Mucosa of stomach (tissue), 1 donor: Measurements from ENCODE around the gene FMN1.

Source experiments
- H3K27me3 ChIP-seq: one replicate; pipeline ENCODE4 v1.7.0; 2013; ENCODE audit warnings: mild to moderate bottlenecking, low read length; ENCODE audit not compliant: control insufficient read depth, insufficient read depth
- H3K36me3 ChIP-seq: one replicate; pipeline ENCODE4 v1.7.0; 2013; ENCODE audit warnings: low read length; ENCODE audit not compliant: control insufficient read depth, insufficient read depth
- H3K4me1 ChIP-seq: one replicate; pipeline ENCODE4 v1.7.0; 2013; ENCODE audit warnings: mild to moderate bottlenecking, low read length; ENCODE audit not compliant: control insufficient read depth, insufficient read depth
- H3K4me3 ChIP-seq: one replicate; pipeline ENCODE4 v1.7.0; 2013; ENCODE audit warnings: low read length
- H3K9ac ChIP-seq: one replicate; pipeline ENCODE4 v1.7.0; 2013; ENCODE audit warnings: mild to moderate bottlenecking, low read length, moderate library complexity
- H3K9me3 ChIP-seq: one replicate; pipeline ENCODE4 v1.7.0; 2013; ENCODE audit warnings: mild to moderate bottlenecking, low read length, moderate library complexity; ENCODE audit not compliant: control insufficient read depth
- donor health status: Pancreatic carcinoma.

FMN1 gene

DNA sequence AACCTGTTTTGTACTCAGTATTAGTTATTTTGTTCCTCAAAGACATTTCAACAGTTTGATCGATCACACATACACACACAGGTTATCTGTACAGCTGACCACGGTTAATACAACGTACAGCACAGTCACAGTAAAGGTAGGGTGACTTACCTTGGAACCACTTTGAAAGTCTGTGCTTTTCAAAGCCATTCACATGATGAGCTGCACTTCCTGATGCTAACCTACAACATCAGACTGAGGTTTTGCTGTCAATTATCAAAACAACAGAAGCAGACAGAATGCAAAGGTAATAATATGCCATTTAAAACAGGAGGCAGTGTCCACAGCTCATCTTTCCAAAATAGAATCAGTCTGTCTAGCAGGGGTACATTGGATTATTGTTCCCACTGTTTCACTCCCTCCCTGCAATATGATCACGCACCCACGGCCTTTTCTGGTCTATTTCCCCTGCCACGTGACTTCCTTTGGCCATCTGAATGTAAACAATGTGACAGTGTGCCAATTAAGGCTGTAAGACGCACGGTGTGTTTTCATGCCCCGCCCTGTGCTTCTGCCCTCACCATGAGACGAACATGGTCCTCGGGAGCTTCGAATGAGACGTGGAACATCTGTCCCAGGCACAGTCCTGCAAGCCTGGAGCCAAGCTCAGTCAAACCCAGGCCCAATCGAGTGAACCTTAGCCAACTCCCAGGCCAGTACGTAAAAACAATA, 102.4 kb downstream of the FMN1 start:
- Histone ChIP-seq H3K4me3 (no peak overlapping the region), H3K9me3 (no peaks in the 10 kb centered on the region), H3K36me3 (no peaks in the 10 kb centered on the region), H3K27me3 (no peaks in the 10 kb centered on the region), H3K4me1 (no peaks in the 10 kb centered on the region), H3K9ac (no peak overlapping the region)

GRCh38 chr15:33089878-33090757, 104.4 kb downstream of the FMN1 start:
- H3K36me3 ChIP-seq = no peaks in the 10 kb centered on the region
- no peaks in the 10 kb centered on the region for H3K9me3 ChIP-seq
- H3K27me3 ChIP-seq = no peaks in the 10 kb centered on the region
- no peak overlapping the region for H3K4me3 ChIP-seq
- no peaks in the 10 kb centered on the region for H3K4me1 ChIP-seq
- H3K9ac ChIP-seq = no peak overlapping the region

DNA sequence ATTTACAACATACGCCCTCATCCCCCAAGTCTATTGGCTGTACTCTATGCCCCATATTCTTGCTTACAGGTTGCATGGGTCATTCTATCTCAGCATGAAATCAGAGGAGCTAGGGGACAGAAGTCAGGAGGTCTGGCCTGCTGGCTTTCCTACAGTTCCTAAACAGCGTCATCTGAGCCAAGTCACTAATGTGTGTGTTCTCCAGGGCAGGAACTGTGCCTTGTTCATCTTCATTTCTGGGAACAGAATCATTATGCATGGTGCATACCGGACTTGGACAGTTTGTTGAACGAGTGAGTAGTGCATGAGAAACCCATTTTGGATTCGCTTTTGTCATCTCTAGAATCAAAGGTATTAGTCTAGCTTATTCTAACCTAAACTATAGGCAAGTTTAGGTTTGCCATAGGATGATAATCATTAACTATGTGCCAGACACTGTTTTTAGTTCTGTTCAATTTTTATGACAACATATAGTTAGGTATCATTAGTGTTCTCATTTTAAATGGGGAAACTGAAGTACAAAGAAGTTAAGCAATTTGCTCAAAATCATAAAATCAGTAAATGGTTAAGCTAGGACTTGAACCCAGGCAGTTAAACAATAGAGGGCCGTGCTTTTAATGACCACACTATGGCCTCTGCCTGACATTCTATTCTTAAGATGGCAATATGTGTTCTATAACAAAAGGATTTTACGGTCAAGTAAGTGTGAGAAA, 105.2 kb downstream of the FMN1 start:
- H3K27me3 ChIP-seq = no peaks in the 10 kb centered on the region
- no peaks in the 10 kb centered on the region for H3K36me3 ChIP-seq
- H3K9me3 ChIP-seq = no peaks in the 10 kb centered on the region
- no peak overlapping the region for H3K9ac ChIP-seq
- H3K4me3 ChIP-seq = no peak overlapping the region
- H3K4me1 ChIP-seq = no peaks in the 10 kb centered on the region

DNA sequence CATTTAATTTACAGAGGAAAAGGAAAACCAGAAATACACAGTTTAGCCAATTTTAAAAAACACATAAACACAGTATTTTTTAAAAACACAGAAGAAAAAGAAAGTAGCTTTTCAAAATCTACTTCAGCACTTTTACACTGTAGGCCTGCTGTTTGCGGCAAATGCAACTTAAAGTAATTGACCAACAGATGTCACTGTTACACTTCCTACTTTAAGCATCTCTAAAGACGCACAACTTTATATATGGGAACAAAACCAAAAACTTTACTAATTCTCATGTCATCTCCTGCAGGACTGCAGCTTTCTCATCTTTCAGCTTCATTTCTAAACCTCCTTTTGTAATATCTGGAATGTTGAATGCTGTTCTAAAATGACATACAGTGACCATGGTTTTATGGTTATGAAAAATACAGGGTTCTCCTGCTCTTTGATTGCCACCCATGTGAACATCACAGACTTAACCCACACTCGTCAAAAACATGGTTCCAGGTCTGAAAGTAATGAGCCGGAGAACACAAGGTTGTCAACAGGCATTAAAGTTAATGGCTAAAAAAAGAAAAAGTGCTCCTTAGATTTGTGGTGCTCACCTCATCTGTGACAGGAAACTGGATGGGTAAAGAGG, 107.9 kb downstream of the FMN1 start:
- no peaks in the 10 kb centered on the region for H3K4me1 ChIP-seq
- no peak overlapping the region for H3K9ac ChIP-seq
- H3K9me3 ChIP-seq = no peaks in the 10 kb centered on the region
- H3K36me3 ChIP-seq = no peaks in the 10 kb centered on the region
- H3K4me3 ChIP-seq = no peak overlapping the region
- H3K27me3 ChIP-seq = no peaks in the 10 kb centered on the region

GRCh38 chr15:33084661-33085060, 109.9 kb downstream of the FMN1 start:
- no peaks in the 10 kb centered on the region for H3K9me3 ChIP-seq

GRCh38 chr15:33083232-33084081, 111.1 kb downstream of the FMN1 start:
- no peaks in the 10 kb centered on the region for H3K27me3 ChIP-seq
- no peak overlapping the region for H3K9ac ChIP-seq
- no peak overlapping the region for H3K4me3 ChIP-seq
- no peaks in the 10 kb centered on the region for H3K36me3 ChIP-seq
- H3K4me1 ChIP-seq = no peaks in the 10 kb centered on the region
- H3K9me3 ChIP-seq = no peaks in the 10 kb centered on the region

More at GRCh38 chr15:33084661-33085060, 109.9 kb downstream of the FMN1 start:
- H3K9ac ChIP-seq = no peak overlapping the region
- no peaks in the 10 kb centered on the region for H3K27me3 ChIP-seq
- H3K4me1 ChIP-seq = no peaks in the 10 kb centered on the region
- no peaks in the 10 kb centered on the region for H3K36me3 ChIP-seq
- no peak overlapping the region for H3K4me3 ChIP-seq

- Histone ChIP-seq H3K9ac (no peak overlapping the region), H3K4me3 (no peak overlapping the region), H3K9me3 (no peaks in the 10 kb centered on the region), H3K27me3 (no peaks in the 10 kb centered on the region), H3K36me3 (no peaks in the 10 kb centered on the region), H3K4me1 (no peaks in the 10 kb centered on the region)
Measured at GRCh38 chr15:33080006-33080405, 114.5 kb downstream of the FMN1 start.

GRCh38 chr15:33078607-33079006, 115.9 kb downstream of the FMN1 start:
- H3K9me3 ChIP-seq = no peaks in the 10 kb centered on the region
- no peaks in the 10 kb centered on the region for H3K4me1 ChIP-seq
- no peaks in the 10 kb centered on the region for H3K36me3 ChIP-seq
- H3K27me3 ChIP-seq = no peaks in the 10 kb centered on the region
- H3K4me3 ChIP-seq = no peak overlapping the region
- no peak overlapping the region for H3K9ac ChIP-seq

DNA sequence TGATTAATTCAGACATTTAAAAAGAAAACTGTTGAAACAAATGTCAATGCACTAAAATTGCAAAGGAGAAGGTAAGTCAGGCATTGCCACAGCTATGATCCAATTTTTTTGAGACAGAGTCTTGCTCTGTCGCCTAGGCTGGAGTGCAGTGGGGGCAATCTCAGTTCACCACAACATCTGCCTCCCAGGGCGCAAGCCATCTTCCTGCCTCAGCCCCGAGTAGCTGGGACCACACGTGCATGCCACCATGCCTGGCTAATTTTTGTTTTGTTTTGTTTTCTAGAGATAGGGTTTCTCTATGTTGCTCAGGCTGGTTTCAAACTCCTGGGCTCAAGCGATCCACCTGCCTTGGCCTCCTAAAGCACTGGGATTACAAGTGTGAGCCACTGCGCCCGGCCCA, 117.6 kb downstream of the FMN1 start:
- no peak overlapping the region for H3K9ac ChIP-seq
- no peak overlapping the region for H3K4me3 ChIP-seq
- no peaks in the 10 kb centered on the region for H3K9me3 ChIP-seq
- H3K27me3 ChIP-seq = no peaks in the 10 kb centered on the region
- H3K36me3 ChIP-seq = no peaks in the 10 kb centered on the region
- no peaks in the 10 kb centered on the region for H3K4me1 ChIP-seq

GRCh38 chr15:33074942-33075341, 119.6 kb downstream of the FMN1 start:
- Histone ChIP-seq H3K9ac (no peak overlapping the region), H3K27me3 (no peaks in the 10 kb centered on the region), H3K4me3 (no peak overlapping the region), H3K4me1 (no peaks in the 10 kb centered on the region), H3K9me3 (no peaks in the 10 kb centered on the region), H3K36me3 (no peaks in the 10 kb centered on the region)

GRCh38 chr15:33074212-33074611, 120.3 kb downstream of the FMN1 start:
- H3K36me3 ChIP-seq = no peaks in the 10 kb centered on the region
- no peak overlapping the region for H3K9ac ChIP-seq
- H3K4me3 ChIP-seq = no peak overlapping the region
- no peaks in the 10 kb centered on the region for H3K9me3 ChIP-seq
- peaks cover 2% of the 10 kb centered on the region for H3K4me1 ChIP-seq
- no peaks in the 10 kb centered on the region for H3K27me3 ChIP-seq
